Measurements from ENCODE around the gene DEPDC5. TPM values are rescaled to one million over a fixed set of nuclear protein-coding genes. Genes with fewer than 3 reads are reported as not detected.
A peak's percentile ranks its signal among the peaks of the same experiment; 100 is the strongest.

Gene DEPDC5
- total and polyA plus RNA-seq, 9 of the 15 experiments (the other 6 are each of a cell fraction or from before 2014, with no cell fraction given): 2.3 to 12.3 (median 10.7) TPM

GRCh38 chr22:31912407-31912743, 158.6 kb downstream of the DEPDC5 start (continued):
- no peak for TF ChIP-seq GTF3C2 (IDR thresholded peaks at IDR 0.05; ENCODE audit: borderline replicate concordance, extremely low read depth, insufficient read length)
- no peak for TF ChIP-seq MYNN (IDR thresholded peaks at IDR 0.05)
- TF ChIP-seq MYNN (CRISPR knock-in tag; IDR thresholded peaks at IDR 0.05): no peak
- TF ChIP-seq STAG1 (CRISPR knock-in tag; IDR thresholded peaks at IDR 0.05; ENCODE audit: borderline replicate concordance): no peak

GRCh38 chr22:31915586-31915985, 161.8 kb downstream of the DEPDC5 start:
- H3K4me3 ChIP-seq: no peak overlapping the region
- BruUV-seq (replicated peaks): no TSS peak
- no peaks in the 10 kb centered on the region for H3K79me2 ChIP-seq (ENCODE audit: control insufficient read depth, insufficient read depth, low read length)
- no peaks in the 10 kb centered on the region for H3K27me3 ChIP-seq (ENCODE audit: control insufficient read depth in 2 of 2, insufficient read depth in 2 of 2, low read length in 2 of 2)
- ATAC-seq (no peak; the same call in 2 of the 3 replicates), FAIRE-seq (no peak), DNase-seq (ENCODE audit: extremely low read depth in 1 of 4, low spot score in 3 of 4) (no peak)
- H3K36me3 ChIP-seq (ENCODE audit: control insufficient read depth, insufficient read depth, low read length): no peaks in the 10 kb centered on the region
- in situ Hi-C loops (cut with MboI): no loop called here
- no peak overlapping the region for H3K27ac ChIP-seq (ENCODE audit: extremely low read depth, low read depth, low read length)
- POLR2A ChIA-PET: interaction anchor here (0.7 kb wide), 1 partner anchor 15 kb away, joined by 3 read pairs; no protein-coding TSS in a partner anchor
- intact Hi-C loops (cut with micrococcal nuclease): no loop called here
- WGBS (ENCODE audit: insufficient coverage, low coverage, missing lambda C conversion rate): 20% methylated on average over 10 of the region's 10 CpGs
- no peaks in the 10 kb centered on the region for H3K9me3 ChIP-seq (replicated peaks; ENCODE audit: control insufficient read depth, insufficient read depth, low read depth, low read length)
- no peaks in the 10 kb centered on the region; the same call in 1 of the 2 replicates for H4K20me1 ChIP-seq (replicated peaks; ENCODE audit: control insufficient read depth, insufficient read depth, low read length)
- H3K9me1 ChIP-seq (ENCODE audit: control insufficient read depth, insufficient read depth, low read length): peaks cover 7% of the 10 kb centered on the region
- peaks cover 7 to 10% of the 10 kb centered on the region in 2 experiments; a peak in 4 of 5 replicates for H3K4me1 ChIP-seq (replicated peaks in 1 of 2; ENCODE audit: control insufficient read depth in 2 of 2, insufficient read depth in 2 of 2, low read length in 2 of 2)
- CTCF ChIA-PET (ENCODE audit: low intra/inter-chr PET ratio): no interaction called here
- 0 out of 2 replicates have a peak, but pooled peaks have one; percentile 9 for TF ChIP-seq CEBPB (tag; IDR thresholded peaks at IDR 0.05)
- TF ChIP-seq JUN (IDR thresholded peaks at IDR 0.05; ENCODE audit: borderline replicate concordance, low read depth, low read length): no peak
- TF ChIP-seq JUN (CRISPR knock-in tag; IDR thresholded peaks at IDR 0.05; ENCODE audit: borderline replicate concordance): no peak
- H3K9ac ChIP-seq (ENCODE audit: insufficient read depth in 1 of 2, low read depth in 2 of 2, low read length in 2 of 2): no peak overlapping the region
- no peak overlapping the region for H2AFZ ChIP-seq (ENCODE audit: low read depth, low read length)
- H3K4me2 ChIP-seq (ENCODE audit: insufficient read depth, low read length): peak overlapping the region; percentile 25; the same call in 1 of the 2 replicates

Measured in K562 (cell line).